ENCODE measurements around the gene WDR81. TPM values are rescaled to one million over a fixed set of nuclear protein-coding genes. Genes with fewer than 3 reads are reported as not detected.

Gene WDR81
- total and polyA plus RNA-seq, 10 of the 15 experiments (the other 5 are each of a cell fraction or from before 2014, with no cell fraction given) = 0.13 to 22.4 (median 7.3) TPM; not detected in 1

- TF ChIP-seq RELB (IDR thresholded peaks at IDR 0.05; ENCODE audit: low read depth) = peak; percentile 96
- TF ChIP-seq ZNF24 (IDR thresholded peaks at IDR 0.05) = no peak
- TF ChIP-seq STAT1 (conservative IDR thresholded peaks at IDR 0.05) = no peak
- no peak for TF ChIP-seq ESRRA (IDR thresholded peaks at IDR 0.05; ENCODE audit: low read length)
- no peak for TF ChIP-seq ATF3 (IDR thresholded peaks at IDR 0.05; ENCODE audit: borderline replicate concordance, extremely low read depth, low read depth, low read length)
- no peak for TF ChIP-seq BCL11A (IDR thresholded peaks at IDR 0.05; ENCODE audit: low read depth, low read length)
- TF ChIP-seq CREB1 (IDR thresholded peaks at IDR 0.05; ENCODE audit: low read depth) = peak; percentile 91
- peak; percentile 84; the same call in 1 of the 2 replicates for TF ChIP-seq STAT3 (IDR thresholded peaks at IDR 0.05; ENCODE audit: low read depth, low read length)
- peak; percentile 82 for TF ChIP-seq PML (IDR thresholded peaks at IDR 0.05; ENCODE audit: low read length)
- TF ChIP-seq POLR2A (IDR thresholded peaks at IDR 0.05; ENCODE audit: low read depth, low read length) = peak; percentile 54
- TF ChIP-seq JUND (IDR thresholded peaks at IDR 0.05; ENCODE audit: low read depth, low read length) = no peak
- TF ChIP-seq PRDM15 (CRISPR knock-in tag; IDR thresholded peaks at IDR 0.05) = no peak
- 0 out of 2 replicates have a peak, but pooled peaks have one; percentile 11 for TF ChIP-seq TBL1XR1 (IDR thresholded peaks at IDR 0.05; ENCODE audit: low read depth, low read length)
- peak; percentile 85 for TF ChIP-seq POLR2AphosphoS5 (IDR thresholded peaks at IDR 0.05; ENCODE audit: low read length)
- TF ChIP-seq USF2 (IDR thresholded peaks at IDR 0.05; ENCODE audit: borderline replicate concordance, low read depth, low read length) = peak; percentile 64; the same call in 1 of the 2 replicates
- TF ChIP-seq BCLAF1 (IDR thresholded peaks at IDR 0.05) = no peak
Measured at GRCh38 chr17:1716912-1717695, 7.4 kb upstream of the WDR81 start (continued).

Data from GM12878 (cell line).